ENCODE results near the gene NRCAM.

- TF ChIP-seq, protein P1, sequence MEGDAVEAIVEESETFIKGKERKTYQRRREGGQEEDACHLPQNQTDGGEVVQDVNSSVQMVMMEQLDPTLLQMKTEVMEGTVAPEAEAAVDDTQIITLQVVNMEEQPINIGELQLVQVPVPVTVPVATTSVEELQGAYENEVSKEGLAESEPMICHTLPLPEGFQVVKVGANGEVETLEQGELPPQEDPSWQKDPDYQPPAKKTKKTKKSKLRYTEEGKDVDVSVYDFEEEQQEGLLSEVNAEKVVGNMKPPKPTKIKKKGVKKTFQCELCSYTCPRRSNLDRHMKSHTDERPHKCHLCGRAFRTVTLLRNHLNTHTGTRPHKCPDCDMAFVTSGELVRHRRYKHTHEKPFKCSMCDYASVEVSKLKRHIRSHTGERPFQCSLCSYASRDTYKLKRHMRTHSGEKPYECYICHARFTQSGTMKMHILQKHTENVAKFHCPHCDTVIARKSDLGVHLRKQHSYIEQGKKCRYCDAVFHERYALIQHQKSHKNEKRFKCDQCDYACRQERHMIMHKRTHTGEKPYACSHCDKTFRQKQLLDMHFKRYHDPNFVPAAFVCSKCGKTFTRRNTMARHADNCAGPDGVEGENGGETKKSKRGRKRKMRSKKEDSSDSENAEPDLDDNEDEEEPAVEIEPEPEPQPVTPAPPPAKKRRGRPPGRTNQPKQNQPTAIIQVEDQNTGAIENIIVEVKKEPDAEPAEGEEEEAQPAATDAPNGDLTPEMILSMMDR (IDR thresholded peaks at IDR 0.05), result no peak
- TF ChIP-seq POLR2A (IDR thresholded peaks at IDR 0.05), result no peak
These were observed 12.0 kb upstream of the NRCAM start for GRCh38 chr7:108468246-108468645.

Data from sigmoid colon (tissue), 3 donors.